Smooth muscle cell (in vitro differentiated cells): ENCODE measurements around the gene TMEM181. TPM values are rescaled to one million over a fixed set of nuclear protein-coding genes. Genes with fewer than 3 reads are reported as not detected.
A peak's percentile ranks its signal among the peaks of the same experiment; 100 is the strongest.

Experiments used
- DNase-seq: peaks from one replicate; lab custom pipeline; 2025; ENCODE audit not compliant: unreplicated experiment; lab: John Stamatoyannopoulos, UW
- H2AFZ ChIP-seq: fragments of 200-600 bp; sonication (generic); 2 replicates; pipeline ENCODE4 v1.6.0; 2016; ENCODE audit warnings: antibody characterized with exemption, low read depth, mild to moderate bottlenecking
- H3F3A ChIP-seq: fragments of 200-600 bp; sonication (generic); 2 replicates; pipeline ENCODE4 v1.6.0; 2017; ENCODE audit warnings: antibody characterized with exemption, low read depth
- H3K27ac ChIP-seq: fragments of 200-600 bp; sonication (generic); 2 replicates; pipeline ENCODE4 v1.5.1; 2016; ENCODE audit warnings: low read depth, mild to moderate bottlenecking
- H3K27me3 ChIP-seq: fragments of 200-600 bp; sonication (generic); 2 replicates; pipeline ENCODE4 v1.6.1; 2016; ENCODE audit warnings: low read depth, mild to moderate bottlenecking
- H3K36me3 ChIP-seq: fragments of 200-600 bp; sonication (generic); 2 replicates; pipeline ENCODE4 v1.5.1; 2016; ENCODE audit warnings: low read depth
- H3K4me1 ChIP-seq: fragments of 200-600 bp; sonication (generic); 2 replicates; pipeline ENCODE4 v1.5.1; 2016; ENCODE audit warnings: low read depth
- H3K4me2 ChIP-seq: fragments of 200-600 bp; sonication (generic); 2 replicates; pipeline ENCODE4 v1.6.0; 2016; ENCODE audit warnings: mild to moderate bottlenecking
- H3K4me3 ChIP-seq: fragments of 200-600 bp; sonication (generic); 2 replicates; pipeline ENCODE4 v1.5.1; 2016; ENCODE audit warnings: mild to moderate bottlenecking
- H3K79me2 ChIP-seq: fragments of 200-600 bp; sonication (generic); 2 replicates; pipeline ENCODE4 v1.6.0; 2016; ENCODE audit warnings: low read depth, mild to moderate bottlenecking
- H3K9ac ChIP-seq: fragments of 200-600 bp; sonication (generic); 2 replicates; pipeline ENCODE4 v1.6.0; 2016; ENCODE audit warnings: low read depth
- H3K9me3 ChIP-seq: fragments of 200-600 bp; sonication (generic); replicated peaks from 2 replicates; pipeline ENCODE4 v1.5.1; 2016; ENCODE audit warnings: low read depth
- H4K20me1 ChIP-seq: fragments of 200-600 bp; sonication (generic); 2 replicates; pipeline ENCODE4 v1.6.0; 2016; ENCODE audit warnings: low read depth
- WGBS: methylation state at CpG from one replicate; pipeline ENCODE4 v1.1.7; 2016; ENCODE audit warnings: low lambda C conversion rate; 5-methylcytosine and 5-hydroxymethylcytosine counted together
- polyA plus RNA-seq: library from polyadenylated mRNA; unstranded; fragments of >200 nt; fragmentation: Nextera tagmentation; extraction: Ambion mirVana; gene quantifications from 2 replicates; pipeline ENCODE4 v1.2.1, GENCODE V29; 2016
- total RNA-seq: library from RNA; depleted of rRNA; stranded (reverse); fragments of >200 nt; gene quantifications from 2 replicates; pipeline ENCODE4 v1.2.3, GENCODE V29; 2014
- TF ChIP-seq, protein P1 (sequence below): fragments of 200-600 bp; sonication (generic); IDR thresholded peaks from 2 replicates; pipeline ENCODE4 v1.5.1; 2017; ENCODE audit warnings: borderline replicate concordance, mild to moderate bottlenecking, antibody characterized with exemption; ENCODE audit not compliant: insufficient read depth, poor library complexity, severe bottlenecking

The TMEM181 gene
- total and polyA plus RNA-seq, 2 experiments from 2014 or later, result 15.3 to 29.0 TPM

DNA sequence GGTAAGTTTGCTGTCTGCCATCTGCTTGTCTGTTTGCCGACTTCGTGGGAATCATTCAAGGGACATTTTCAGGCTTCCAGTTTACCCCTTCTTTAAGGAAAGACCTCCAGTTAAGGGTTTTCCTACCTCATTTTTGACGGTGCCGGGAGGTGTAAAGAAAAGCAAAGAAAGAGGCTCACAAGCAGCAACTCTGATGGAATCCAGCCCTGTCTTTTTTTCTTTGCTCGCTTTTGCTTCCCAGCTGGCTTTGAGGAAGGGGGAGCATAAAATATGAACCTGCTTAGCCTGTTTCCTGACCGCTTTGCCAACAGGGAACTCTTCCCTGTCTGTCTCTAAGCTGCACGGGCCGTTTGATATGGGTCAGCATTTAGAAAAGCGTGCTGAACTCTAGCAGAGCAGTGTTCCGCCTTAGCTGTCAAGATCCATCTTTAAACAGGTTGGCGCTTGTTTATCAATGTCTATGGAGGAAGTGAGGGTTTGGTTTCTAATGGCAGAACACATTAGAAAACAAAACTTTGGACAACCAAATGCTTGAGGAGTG is 103.8 kb downstream of the TMEM181 start:
- H4K20me1 ChIP-seq, result no peaks in the 10 kb centered on the region
- no peaks in the 10 kb centered on the region for H3K79me2 ChIP-seq
- DNase-seq, result no peak
- no peaks in the 10 kb centered on the region for H3K36me3 ChIP-seq
- no peaks in the 10 kb centered on the region for H3K27me3 ChIP-seq
- WGBS, result 59% methylated on average over 11 of the region's 11 CpGs
- peaks cover 4% of the 10 kb centered on the region for H3F3A ChIP-seq
- H3K4me1 ChIP-seq, result no peaks in the 10 kb centered on the region
- no peak overlapping the region for H3K27ac ChIP-seq
- H3K4me3 ChIP-seq, result no peak overlapping the region
- peak overlapping the region; percentile 12 for H3K4me2 ChIP-seq
- H3K9me3 ChIP-seq, result no peaks in the 10 kb centered on the region
- no peak overlapping the region for H2AFZ ChIP-seq
- H3K9ac ChIP-seq, result no peak overlapping the region
- TF ChIP-seq, protein P1, sequence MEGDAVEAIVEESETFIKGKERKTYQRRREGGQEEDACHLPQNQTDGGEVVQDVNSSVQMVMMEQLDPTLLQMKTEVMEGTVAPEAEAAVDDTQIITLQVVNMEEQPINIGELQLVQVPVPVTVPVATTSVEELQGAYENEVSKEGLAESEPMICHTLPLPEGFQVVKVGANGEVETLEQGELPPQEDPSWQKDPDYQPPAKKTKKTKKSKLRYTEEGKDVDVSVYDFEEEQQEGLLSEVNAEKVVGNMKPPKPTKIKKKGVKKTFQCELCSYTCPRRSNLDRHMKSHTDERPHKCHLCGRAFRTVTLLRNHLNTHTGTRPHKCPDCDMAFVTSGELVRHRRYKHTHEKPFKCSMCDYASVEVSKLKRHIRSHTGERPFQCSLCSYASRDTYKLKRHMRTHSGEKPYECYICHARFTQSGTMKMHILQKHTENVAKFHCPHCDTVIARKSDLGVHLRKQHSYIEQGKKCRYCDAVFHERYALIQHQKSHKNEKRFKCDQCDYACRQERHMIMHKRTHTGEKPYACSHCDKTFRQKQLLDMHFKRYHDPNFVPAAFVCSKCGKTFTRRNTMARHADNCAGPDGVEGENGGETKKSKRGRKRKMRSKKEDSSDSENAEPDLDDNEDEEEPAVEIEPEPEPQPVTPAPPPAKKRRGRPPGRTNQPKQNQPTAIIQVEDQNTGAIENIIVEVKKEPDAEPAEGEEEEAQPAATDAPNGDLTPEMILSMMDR, result no peak

DNA sequence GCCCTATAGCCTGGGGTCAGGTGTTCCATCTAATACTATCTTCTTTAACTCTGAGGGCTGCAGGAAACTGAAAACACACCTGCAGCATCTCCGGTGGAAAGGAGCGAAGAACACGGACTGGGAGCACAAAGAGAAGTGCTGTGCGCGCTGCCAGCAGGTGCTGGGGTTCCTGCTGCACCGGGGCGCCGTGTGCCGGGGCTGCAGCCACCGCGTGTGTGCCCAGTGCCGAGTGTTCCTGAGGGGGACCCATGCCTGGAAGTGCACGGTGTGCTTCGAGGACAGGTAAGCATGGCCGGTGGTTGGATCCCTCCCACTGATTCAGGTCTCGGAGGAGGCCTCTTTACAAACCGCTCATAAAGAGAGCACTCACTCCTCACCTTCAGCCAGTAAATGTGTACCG is 105.4 kb downstream of the TMEM181 start:
- Histone ChIP-seq H2AFZ (no peak overlapping the region), H3K27ac (no peak overlapping the region), H3K9me3 (no peaks in the 10 kb centered on the region), H3K36me3 (no peaks in the 10 kb centered on the region), H3K4me1 (no peaks in the 10 kb centered on the region), H3K27me3 (no peaks in the 10 kb centered on the region), H3K4me2 (no peak overlapping the region), H3K79me2 (no peaks in the 10 kb centered on the region), H3K4me3 (no peak overlapping the region), H4K20me1 (no peaks in the 10 kb centered on the region), H3K9ac (no peak overlapping the region), H3F3A (peaks cover 4% of the 10 kb centered on the region)
- no peak for DNase-seq
- WGBS, result 98% methylated on average over 18 of the region's 18 CpGs
- TF ChIP-seq, protein P1, result no peak

DNA sequence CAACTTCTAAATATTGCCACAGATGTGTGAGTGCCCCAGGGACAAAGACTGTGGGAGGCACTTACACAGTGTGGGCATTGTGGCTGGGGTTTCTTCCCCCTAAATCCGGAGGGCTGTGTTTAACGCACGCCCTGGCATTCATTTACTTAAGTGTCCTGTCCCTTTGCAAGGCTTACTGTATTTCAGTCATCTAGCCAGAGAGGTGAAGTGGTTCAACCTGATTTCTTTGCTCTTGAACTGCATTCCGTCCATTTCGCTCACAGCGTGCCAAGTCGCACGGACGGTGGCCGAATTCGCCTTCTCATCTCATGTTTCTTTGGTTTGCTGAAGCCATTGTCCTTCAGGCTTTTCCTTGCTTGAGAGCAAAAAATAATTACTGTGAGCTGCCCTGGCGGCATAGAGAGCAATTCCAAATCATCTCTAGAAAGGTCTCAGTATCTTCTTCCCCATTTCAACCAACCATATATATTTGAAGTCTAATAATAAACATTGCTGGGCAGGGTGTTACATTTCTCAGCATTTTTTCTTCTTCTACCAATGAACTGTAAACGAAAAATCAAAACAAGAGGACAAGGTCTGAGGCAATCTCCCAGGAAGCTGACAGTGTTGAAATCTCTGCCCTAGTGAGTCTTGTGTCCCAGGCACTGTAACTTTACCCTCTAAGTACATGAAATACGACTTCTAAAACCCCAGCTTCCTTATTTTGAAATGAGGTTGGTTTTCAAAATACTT is 106.9 kb downstream of the TMEM181 start:
- no peak overlapping the region for H3K4me3 ChIP-seq
- no peaks in the 10 kb centered on the region for H3K79me2 ChIP-seq
- H3K4me1 ChIP-seq, result no peaks in the 10 kb centered on the region
- H3K36me3 ChIP-seq, result no peaks in the 10 kb centered on the region
- H3K9ac ChIP-seq, result no peak overlapping the region
- H3F3A ChIP-seq, result peaks cover 4% of the 10 kb centered on the region
- H3K27me3 ChIP-seq, result no peaks in the 10 kb centered on the region
- H4K20me1 ChIP-seq, result no peaks in the 10 kb centered on the region
- TF ChIP-seq, protein P1, result no peak
- no peak overlapping the region for H2AFZ ChIP-seq
- H3K4me2 ChIP-seq, result peak overlapping the region; percentile 58
- H3K27ac ChIP-seq, result peak overlapping the region; percentile 61
- no peak for DNase-seq
- no peaks in the 10 kb centered on the region for H3K9me3 ChIP-seq
- WGBS, result 62% methylated on average over 14 of the region's 14 CpGs
